Spleen (tissue), 11 donors: Measurements from ENCODE around the gene ZNF474. TPM values are rescaled to one million over a fixed set of nuclear protein-coding genes. Genes with fewer than 3 reads are reported as not detected.
"Not testable (repeated sequence)": the region's sequence is repeated elsewhere in the genome, so short reads cannot be mapped to it uniquely, and the experiment has no call there.

ENCODE experiments used
- DNase-seq: peaks from one replicate; pipeline ENCODE4 v3.0.0-alpha.2; 2020
- H3K27ac ChIP-seq, 8 donors: fragments of 200-600 bp; sonication (generic) in 7 of 8; 1 replicate in 4 of 8; 2 replicates in 4 of 8; pipeline versions ENCODE4 v1.5.0 to v1.8.0; 2016 to 2021; ENCODE audit warnings: inconsistent platforms in 4 of 8, mild to moderate bottlenecking in 4 of 8, moderate library complexity in 1 of 8
- H3K27me3 ChIP-seq, 7 donors: fragments of 200-600 bp; sonication (generic) in 6 of 7; replicated peaks in 1 of 7; 1 replicate in 4 of 7; 2 replicates in 3 of 7; pipeline versions ENCODE4 v1.5.0 to v1.8.0; 2016 to 2021; ENCODE audit warnings: inconsistent platforms in 3 of 7, mild to moderate bottlenecking in 1 of 7
- H3K36me3 ChIP-seq, 6 donors: fragments of 200-600 bp; sonication (generic) in 5 of 6; 1 replicate in 4 of 6; 2 replicates in 2 of 6; pipeline versions ENCODE4 v1.5.0 to v1.8.0; 2016 to 2021; ENCODE audit warnings: inconsistent platforms in 2 of 6
- H3K4me1 ChIP-seq, 6 donors: fragments of 200-600 bp; sonication (generic) in 5 of 6; 1 replicate in 3 of 6; 2 replicates in 3 of 6; pipeline versions ENCODE4 v1.5.0 to v1.8.0; 2016 to 2021; ENCODE audit warnings: inconsistent platforms in 3 of 6
- H3K4me3 ChIP-seq, 8 donors: fragments of 200-600 bp; sonication (generic) in 7 of 8; 1 replicate in 4 of 8; 2 replicates in 4 of 8; pipeline versions ENCODE4 v1.5.0 to v1.8.0; 2016 to 2021; ENCODE audit warnings: inconsistent platforms in 4 of 8, mild to moderate bottlenecking in 4 of 8, moderate library complexity in 2 of 8
- H3K9me3 ChIP-seq, 8 donors: fragments of 200-600 bp; sonication (generic) in 7 of 8; 1 replicate in 4 of 8; 2 replicates in 4 of 8; pipeline versions ENCODE4 v1.5.0 to v1.8.0; 2016 to 2021; ENCODE audit warnings: inconsistent platforms in 4 of 8
- POLR2A ChIP-seq, 3 donors: fragments of 450-650 bp; IDR thresholded peaks; one replicate each; pipeline ENCODE4 v1.5.1; 2017; ENCODE audit warnings: antibody characterized with exemption in 3 of 3, mild to moderate bottlenecking in 1 of 3
- POLR2AphosphoS5 ChIP-seq, 3 donors: sonication (generic); formaldehyde crosslinking; IDR thresholded peaks; one replicate each; pipeline ENCODE4 v1.5.1; 2017; ENCODE audit warnings: antibody characterized with exemption in 3 of 3
- WGBS, 5 donors: extraction: QIAGEN DNeasy Blood & Tissue Kit in 3 of 5; methylation state at CpG; one replicate each; pipeline versions ENCODE4 v1.1.5 to v1.1.7; 2013 to 2018; 5-methylcytosine and 5-hydroxymethylcytosine counted together
- intact Hi-C: fragments of 100-400 bp; cut with DNase I; formaldehyde crosslinking; loops from one replicate; pipeline ENCODE4 v1.15.0; 2023; ENCODE audit warnings: low total_unique reads
- polyA plus RNA-seq, 3 donors: library from polyadenylated mRNA; stranded (reverse); fragments of 200-250 nt; gene quantifications; one replicate each; pipeline ENCODE4 v1.2.1, GENCODE V29; 2013
- total RNA-seq, 7 donors: library from RNA; depleted of rRNA in 3 of 7; stranded (reverse); fragments of >200 nt in 3 of 7; fragmentation: NEBNext Ultra II Directional in 4 of 7; extraction: Animal tissue kit (Norgen Biotek cat#: 25700) in 4 of 7; gene quantifications; one replicate each; pipeline versions ENCODE4 v1.1.0 to v1.2.1, GENCODE V29; 2016 to 2021
- TF ChIP-seq, protein P1 (sequence below), 11 experiments: fragments of 200-600 bp in 7 of 11; fragments of 450-650 bp in 4 of 11; sonication (generic) in 4 of 11; IDR thresholded peaks in 8 of 11; conservative IDR thresholded peaks in 3 of 11; 1 replicate in 7 of 11; 2 replicates in 4 of 11; pipeline versions ENCODE4 v1.4.0 to v1.8.0; 2016 to 2021; ENCODE audit warnings: antibody characterized with exemption in 11 of 11, inconsistent platforms in 4 of 11, mild to moderate bottlenecking in 1 of 11
- donor health status: healthy with polysubstance abuse.
- donor health status: DM: no; HTN: no; CAD: no; lungs with moderate emphysema.
- donor health status: DM: no; HTN: no; CAD: no.
- donor health status: Bipolar disorder and iron deficiency.
- donor health status: healthy.
- donor health status: DM: no; HTN: no; CAD: no.
- donor health status: DM: yes; HTN: yes; CAD: no.

Gene ZNF474
- total and polyA plus RNA-seq, 10 donors, result 0.05 to 0.60 (median 0.42) TPM; not detected in 5

DNA sequence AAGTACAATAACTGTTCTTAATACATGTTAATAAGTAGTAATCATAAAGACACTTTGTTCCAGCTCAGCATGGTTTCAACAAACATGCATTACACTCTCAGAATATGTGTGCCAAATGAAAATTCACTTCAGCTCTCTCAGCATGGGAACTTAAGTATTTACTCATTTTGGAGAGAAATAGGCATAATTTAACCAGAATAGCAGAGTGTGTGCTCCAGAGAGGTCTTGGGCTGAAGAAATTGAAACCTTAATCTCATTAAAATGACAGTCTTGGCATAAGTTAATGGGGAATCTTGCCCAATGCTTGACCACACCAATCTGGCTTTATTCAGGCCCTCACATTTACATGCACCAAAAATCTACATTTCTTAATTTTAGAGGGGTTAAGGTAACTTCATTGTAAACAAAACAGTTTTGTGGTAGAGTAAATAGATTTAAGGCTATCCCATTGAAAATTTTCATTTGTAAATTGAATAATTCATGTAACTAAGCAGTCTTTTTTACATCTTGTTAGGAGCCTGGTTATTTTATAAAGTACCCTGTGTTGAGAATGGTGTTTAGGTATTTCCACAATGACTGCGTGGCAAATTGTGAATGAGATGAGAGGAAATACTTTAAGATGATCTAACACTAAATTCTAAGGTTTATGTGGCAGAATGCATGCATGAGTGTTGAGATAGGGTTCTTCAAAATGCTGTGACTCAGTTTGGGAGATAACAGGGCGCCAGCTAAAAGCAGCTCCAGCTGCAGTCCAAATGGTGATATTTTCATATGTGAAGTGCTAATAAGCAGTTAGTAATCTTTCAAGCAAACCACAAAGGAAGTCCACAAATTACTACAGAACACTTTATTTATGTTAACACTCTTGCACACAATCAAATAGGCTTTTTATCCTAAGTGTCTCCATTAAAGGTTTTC lies 40.0 kb upstream of the ZNF474 start:
- Histone ChIP-seq H3K4me3 (no peak overlapping the region), H3K36me3 (no peaks in the 10 kb centered on the region), H3K4me1 (no peaks in the 10 kb centered on the region), H3K27ac (no peak overlapping the region), H3K27me3 (no peaks in the 10 kb centered on the region), H3K9me3 (no peaks in the 10 kb centered on the region)
- TF ChIP-seq, protein P1, sequence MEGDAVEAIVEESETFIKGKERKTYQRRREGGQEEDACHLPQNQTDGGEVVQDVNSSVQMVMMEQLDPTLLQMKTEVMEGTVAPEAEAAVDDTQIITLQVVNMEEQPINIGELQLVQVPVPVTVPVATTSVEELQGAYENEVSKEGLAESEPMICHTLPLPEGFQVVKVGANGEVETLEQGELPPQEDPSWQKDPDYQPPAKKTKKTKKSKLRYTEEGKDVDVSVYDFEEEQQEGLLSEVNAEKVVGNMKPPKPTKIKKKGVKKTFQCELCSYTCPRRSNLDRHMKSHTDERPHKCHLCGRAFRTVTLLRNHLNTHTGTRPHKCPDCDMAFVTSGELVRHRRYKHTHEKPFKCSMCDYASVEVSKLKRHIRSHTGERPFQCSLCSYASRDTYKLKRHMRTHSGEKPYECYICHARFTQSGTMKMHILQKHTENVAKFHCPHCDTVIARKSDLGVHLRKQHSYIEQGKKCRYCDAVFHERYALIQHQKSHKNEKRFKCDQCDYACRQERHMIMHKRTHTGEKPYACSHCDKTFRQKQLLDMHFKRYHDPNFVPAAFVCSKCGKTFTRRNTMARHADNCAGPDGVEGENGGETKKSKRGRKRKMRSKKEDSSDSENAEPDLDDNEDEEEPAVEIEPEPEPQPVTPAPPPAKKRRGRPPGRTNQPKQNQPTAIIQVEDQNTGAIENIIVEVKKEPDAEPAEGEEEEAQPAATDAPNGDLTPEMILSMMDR (IDR thresholded peaks at IDR 0.05 in 8 of 11, conservative IDR thresholded peaks at IDR 0.05 in 3 of 11), result no peak
- TF ChIP-seq POLR2A (IDR thresholded peaks at IDR 0.05) (no peak), POLR2AphosphoS5 (IDR thresholded peaks at IDR 0.05) (no peak)
- no peak for DNase-seq
- 34 to 52% (median 42%) methylated on average over 2 of the region's 2 CpGs for WGBS, 5 donors
- intact Hi-C loops, result no loop called here

GRCh38 chr5:122091936-122092600 lies 37.3 kb upstream of the ZNF474 start:
- no peaks in the 10 kb centered on the region for H3K4me1 ChIP-seq

DNA sequence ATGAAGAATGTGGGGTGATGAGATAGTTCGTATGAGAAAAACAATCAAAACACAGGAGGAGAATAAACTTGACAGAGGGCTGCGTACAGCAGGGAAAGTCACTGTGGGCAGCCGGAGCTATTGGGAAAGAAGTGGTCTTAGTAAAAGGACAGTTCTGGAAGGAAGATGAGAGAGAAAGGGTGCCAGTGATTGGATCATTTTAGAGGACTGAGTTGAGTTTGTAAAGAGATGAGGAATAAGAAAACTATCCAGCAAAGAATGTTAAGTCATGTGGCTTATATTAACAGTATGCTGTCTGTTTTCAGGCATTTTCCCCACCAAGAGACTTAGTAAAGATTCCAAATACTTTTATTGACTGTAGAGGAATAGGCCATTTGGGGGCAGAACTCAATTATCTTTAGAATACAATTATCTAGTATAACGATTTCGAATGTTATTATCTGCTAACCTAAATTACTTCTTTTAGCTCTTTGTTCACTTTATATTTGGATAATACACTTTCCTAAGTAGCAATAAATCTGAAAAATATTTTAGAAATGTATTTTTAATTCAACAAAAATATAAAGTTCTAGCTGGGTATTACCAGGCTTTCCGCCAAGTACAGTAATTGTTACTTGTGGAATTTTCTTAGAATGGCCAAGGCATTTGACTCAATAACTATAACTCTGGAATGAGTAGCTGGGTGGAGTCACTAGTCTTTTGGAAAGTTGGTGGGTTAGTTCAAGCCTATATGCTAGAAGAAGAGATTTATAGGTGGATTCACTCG lies 35.7 kb upstream of the ZNF474 start:
- no peaks in the 10 kb centered on the region for H3K27me3 ChIP-seq
- WGBS, 5 donors, result 83 to 94% (median 89%) methylated on average over 7 of the region's 7 CpGs
- TF ChIP-seq POLR2A (IDR thresholded peaks at IDR 0.05) (no peak), POLR2AphosphoS5 (IDR thresholded peaks at IDR 0.05) (no peak)
- TF ChIP-seq, protein P1 (IDR thresholded peaks at IDR 0.05 in 8 of 11, conservative IDR thresholded peaks at IDR 0.05 in 3 of 11), result no peak
- no peaks in the 10 kb centered on the region for H3K36me3 ChIP-seq
- intact Hi-C loops, result no loop called here
- no peak overlapping the region for H3K27ac ChIP-seq
- H3K4me1 ChIP-seq, result no peaks in the 10 kb centered on the region
- H3K4me3 ChIP-seq, result no peak overlapping the region
- H3K9me3 ChIP-seq, result no peaks in the 10 kb centered on the region
- DNase-seq, result no peak

More at GRCh38 chr5:122091936-122092600, 37.3 kb upstream of the ZNF474 start:
- no peak overlapping the region for H3K4me3 ChIP-seq
- no peak overlapping the region for H3K27ac ChIP-seq
- TF ChIP-seq, protein P1 (IDR thresholded peaks at IDR 0.05 in 8 of 11, conservative IDR thresholded peaks at IDR 0.05 in 3 of 11), result peak in 5 of 11 experiments; percentile 14 to 32 (median 23)
- TF ChIP-seq POLR2A (IDR thresholded peaks at IDR 0.05) (no peak), POLR2AphosphoS5 (IDR thresholded peaks at IDR 0.05) (no peak)
- H3K27me3 ChIP-seq, result no peaks in the 10 kb centered on the region
- intact Hi-C loops, result no loop called here
- DNase-seq, result no peak
- H3K9me3 ChIP-seq, result no peaks in the 10 kb centered on the region
- H3K36me3 ChIP-seq, result no peaks in the 10 kb centered on the region
- 51 to 69% (median 64%) methylated on average over 9 of the region's 9 CpGs for WGBS, 5 donors

GRCh38 chr5:122094251-122094650 lies 35.1 kb upstream of the ZNF474 start:
- H3K9me3 ChIP-seq, H3K36me3 ChIP-seq, H3K27ac ChIP-seq, intact Hi-C loops, H3K4me3 ChIP-seq, H3K4me1 ChIP-seq, H3K27me3 ChIP-seq, DNase-seq: not testable (repeated sequence)
- 83 to 94% (median 90%) methylated on average over 5 of the region's 5 CpGs for WGBS, 5 donors
